Measurements from ENCODE around the gene THEM4.
A peak's percentile ranks its signal among the peaks of the same experiment; 100 is the strongest.
"Not testable (repeated sequence)": the region's sequence is repeated elsewhere in the genome, so short reads cannot be mapped to it uniquely, and the experiment has no call there.

THEM4 gene

GRCh38 chr1:151893176-151893924 is 16.0 kb downstream of the THEM4 start:
- DNase-seq (ENCODE audit: low spot score): no peak

GRCh38 chr1:151892190-151892589 is 17.1 kb downstream of the THEM4 start:
- DNase-seq (ENCODE audit: low spot score): no peak

GRCh38 chr1:151891512-151891911 is 17.8 kb downstream of the THEM4 start:
- DNase-seq (ENCODE audit: low spot score): no peak

DNA sequence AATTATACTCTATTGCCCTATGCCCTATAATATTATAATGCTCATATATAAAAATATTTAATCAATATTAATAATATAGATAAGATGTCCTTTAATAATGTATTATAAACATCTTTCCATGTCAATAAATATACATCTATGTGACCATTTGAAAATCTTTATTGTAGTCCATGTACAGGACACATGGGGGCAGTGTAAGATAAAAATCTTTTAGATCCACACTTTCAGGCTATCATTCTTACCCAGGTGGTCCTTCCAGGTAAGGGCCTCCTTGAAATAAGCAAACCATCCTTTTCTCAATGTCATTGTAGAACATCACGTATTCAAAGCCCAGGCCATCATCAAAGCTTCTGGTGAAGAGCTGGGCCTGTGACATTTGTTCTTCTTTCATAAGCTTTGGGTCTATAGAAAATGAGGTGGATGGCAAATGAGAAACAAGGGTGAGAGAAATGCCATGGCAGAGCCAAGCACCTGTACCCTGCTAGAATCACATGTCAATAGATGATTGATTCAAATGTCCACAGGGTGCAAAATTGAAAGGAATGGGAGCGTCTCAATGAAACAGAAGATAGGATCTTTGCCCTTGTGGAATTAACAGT is 20.2 kb downstream of the THEM4 start:
- no peak for DNase-seq (ENCODE audit: low spot score)

GRCh38 chr1:151887028-151887427 is 22.3 kb downstream of the THEM4 start:
- no peak for DNase-seq (ENCODE audit: low spot score)

- no peak for DNase-seq (ENCODE audit: low spot score)
Observed at GRCh38 chr1:151885479-151885878, 23.8 kb downstream of the THEM4 start.

- not testable (repeated sequence) for DNase-seq (ENCODE audit: low spot score)
Observed at GRCh38 chr1:151884879-151885278, 24.4 kb downstream of the THEM4 start.

DNA sequence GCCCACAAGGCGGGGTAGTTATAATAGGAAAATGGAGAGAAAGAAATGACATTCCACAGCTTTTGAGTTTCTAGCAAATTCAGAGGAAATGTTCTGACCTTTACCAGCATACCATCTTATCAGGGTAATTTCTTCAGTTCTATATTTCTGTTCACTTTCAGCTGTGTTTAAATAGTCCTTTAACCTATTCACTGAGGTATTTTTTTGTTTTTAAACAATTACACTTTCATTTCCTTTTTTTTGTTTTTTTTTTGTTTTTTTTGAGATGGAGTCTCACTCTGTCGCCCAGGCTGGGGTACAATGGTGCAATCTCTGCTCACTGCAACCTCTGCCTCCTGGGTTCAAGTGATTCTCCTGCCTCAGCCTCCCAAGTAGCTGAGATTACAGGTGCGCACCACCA is 24.9 kb downstream of the THEM4 start:
- DNase-seq (ENCODE audit: low spot score): not testable (repeated sequence)

DNA sequence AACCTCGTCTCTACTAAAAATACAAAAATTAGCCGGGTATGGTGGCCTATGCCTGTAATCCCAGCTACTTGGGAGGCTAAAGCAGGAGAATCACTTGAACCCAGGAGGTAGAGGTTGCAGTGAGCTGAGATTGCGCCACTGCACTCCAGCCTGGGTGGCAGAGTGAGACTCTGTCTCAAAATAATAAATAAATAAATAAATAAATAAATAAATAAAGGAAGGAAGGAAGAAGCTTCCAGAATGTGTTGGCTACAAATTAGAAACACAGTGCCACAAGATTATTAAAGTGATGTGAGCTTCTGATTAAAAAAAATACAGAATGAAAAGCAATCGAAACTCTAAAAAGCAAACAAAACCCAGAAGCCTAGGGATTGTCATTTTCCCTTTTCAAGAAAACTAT is 25.4 kb downstream of the THEM4 start:
- not testable (repeated sequence) for DNase-seq (ENCODE audit: low spot score)

DNA sequence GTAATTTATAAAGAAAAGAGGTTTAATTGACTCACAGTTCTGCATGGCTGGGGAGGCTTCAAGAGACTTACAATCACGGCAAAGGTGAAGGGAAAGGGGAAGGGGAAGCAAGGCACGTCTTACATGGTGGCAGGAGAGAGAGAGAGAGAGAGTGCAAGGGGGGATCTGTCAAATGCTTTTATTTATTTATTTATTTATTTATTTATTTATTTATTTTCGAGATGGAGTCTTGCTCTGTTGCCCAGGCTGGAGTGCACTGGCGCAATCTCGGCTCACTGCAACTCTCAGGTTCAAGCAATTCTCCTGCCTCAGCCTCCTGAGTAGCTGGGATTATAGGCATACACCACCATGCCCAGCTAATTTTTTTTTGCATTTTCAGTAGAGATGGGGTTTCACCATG is 26.4 kb downstream of the THEM4 start:
- DNase-seq (ENCODE audit: low spot score): not testable (repeated sequence)

- DNase-seq (ENCODE audit: low spot score): no peak
Observed at GRCh38 chr1:151882466-151882865, 26.8 kb downstream of the THEM4 start.

- peak; percentile 75 for DNase-seq (ENCODE audit: low spot score)
Observed at GRCh38 chr1:151881479-151881878, 27.8 kb downstream of the THEM4 start.

DNA sequence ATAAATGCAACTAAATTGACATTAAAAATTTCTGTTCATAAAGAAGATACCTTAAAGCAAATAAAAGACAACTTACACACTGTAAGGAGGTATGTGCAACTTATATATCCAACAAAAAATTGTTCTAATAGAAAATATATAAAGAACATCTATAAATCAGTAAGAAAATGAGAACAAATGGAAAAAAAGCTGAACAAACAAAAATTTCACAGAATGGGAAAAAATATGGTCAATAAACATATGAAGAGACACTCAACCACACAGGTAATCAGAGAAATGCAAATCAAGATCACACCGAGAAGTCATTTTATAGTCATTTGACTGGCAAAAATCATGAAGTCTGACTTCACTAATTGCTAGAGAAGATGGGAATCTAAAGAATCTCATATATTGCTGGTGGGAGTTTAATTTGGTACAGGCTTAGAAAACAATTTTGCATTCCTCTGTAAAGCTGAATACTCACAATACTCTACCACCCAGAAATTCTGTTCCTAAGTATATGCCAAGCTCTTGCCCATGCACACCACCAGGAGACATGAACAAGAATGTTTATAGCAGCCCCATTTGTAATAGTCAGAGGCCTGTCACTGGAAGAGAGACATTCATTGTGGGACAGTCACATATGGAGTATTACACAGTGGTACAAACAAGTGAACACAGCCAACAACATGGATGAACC is 33.8 kb downstream of the THEM4 start:
- no peak for DNase-seq (ENCODE audit: low spot score)

- DNase-seq (ENCODE audit: low spot score): not testable (repeated sequence)
Observed at GRCh38 chr1:151872776-151873175, 36.5 kb downstream of the THEM4 start.

DNA sequence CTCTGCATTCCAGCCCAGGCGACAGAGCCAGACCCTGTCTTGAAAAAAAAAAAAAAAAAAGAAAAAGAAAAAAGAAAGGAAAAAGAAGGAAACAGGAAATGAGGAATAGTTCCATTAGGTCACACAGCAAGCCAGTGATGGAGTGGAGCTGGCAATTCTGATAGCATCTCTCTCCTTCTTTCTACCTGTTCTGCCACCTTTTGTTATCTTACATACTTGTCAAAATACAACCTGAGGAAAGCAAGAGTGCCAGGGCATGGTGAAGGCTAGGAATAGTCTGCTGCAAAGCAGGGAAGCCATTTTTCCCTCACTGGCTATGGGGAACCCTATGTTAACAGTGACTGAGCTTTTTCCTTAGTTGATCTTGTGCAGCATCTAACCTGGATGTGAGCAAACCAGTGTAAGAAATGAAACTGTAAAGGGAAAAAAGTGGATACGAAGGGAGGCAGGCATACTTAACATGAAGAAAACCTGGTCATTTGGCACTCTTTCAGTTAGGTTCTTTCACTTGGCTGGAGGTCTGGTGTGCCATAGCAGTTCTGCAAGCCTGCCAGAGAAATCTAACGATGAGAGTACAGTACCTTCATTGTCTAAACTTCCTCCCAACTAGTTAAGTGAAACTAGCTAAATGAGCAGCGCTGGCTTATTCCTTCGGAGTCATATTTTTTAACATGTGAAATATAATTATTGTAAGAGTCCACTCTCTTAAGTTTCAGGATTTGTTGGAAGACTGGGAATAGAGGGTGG is 37.9 kb downstream of the THEM4 start:
- no peak for DNase-seq (ENCODE audit: low spot score)

GRCh38 chr1:151868486-151868885 is 40.8 kb downstream of the THEM4 start:
- peak; percentile 54 for DNase-seq (ENCODE audit: low spot score)

DNA sequence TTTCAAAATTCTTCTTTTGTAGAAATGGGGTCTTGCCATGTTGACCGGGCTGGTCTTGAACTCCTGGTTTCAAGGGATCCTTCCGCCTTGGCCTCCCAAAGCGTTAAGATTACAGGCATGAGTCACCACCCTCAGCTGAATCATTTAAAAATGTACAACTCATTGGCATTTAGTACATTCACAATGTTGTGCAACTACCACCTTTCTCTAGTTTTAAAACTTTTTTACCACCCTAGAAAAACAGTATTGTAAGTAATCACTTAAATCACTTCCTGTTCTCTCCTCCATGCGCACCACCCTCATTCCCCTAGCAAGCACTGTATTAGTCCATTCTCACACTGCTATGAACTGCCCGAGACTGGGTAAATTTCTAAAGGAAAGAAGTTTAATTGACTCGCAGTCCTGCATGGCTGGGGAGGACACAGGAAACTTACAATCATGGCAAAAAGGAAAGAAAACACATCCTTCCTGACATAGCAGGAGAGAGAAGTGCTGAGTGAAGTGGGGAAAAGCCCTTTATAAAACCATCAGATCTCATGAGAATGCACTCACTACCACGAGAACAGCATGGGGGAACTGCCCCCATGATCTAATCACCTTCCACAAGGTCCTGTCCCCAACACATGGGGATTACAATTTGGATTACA is 41.4 kb downstream of the THEM4 start:
- DNase-seq (ENCODE audit: low spot score): peak; percentile 32

- no peak for DNase-seq (ENCODE audit: low spot score)
Observed at GRCh38 chr1:151867321-151867720, 42.0 kb downstream of the THEM4 start.

DNA sequence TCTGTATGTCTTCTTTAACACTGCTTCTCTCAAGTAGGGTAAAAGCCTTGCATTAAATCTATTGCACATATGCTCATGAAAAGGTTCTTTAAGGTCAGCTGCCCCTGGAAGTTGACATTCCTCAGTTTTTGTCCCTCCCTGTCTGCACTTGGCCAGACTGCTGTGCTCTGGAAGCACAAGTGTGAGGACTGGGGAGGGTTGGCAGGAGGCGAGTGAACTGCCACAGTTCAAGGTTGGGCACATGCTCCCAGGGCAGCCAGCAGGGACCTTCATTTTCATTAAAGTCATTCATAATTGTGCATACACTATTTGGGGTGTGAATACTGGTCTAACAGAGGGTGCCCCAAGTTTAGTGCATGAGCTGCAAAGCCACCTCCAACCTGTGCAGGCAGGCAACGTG is 44.9 kb downstream of the THEM4 start:
- DNase-seq (ENCODE audit: low spot score): no peak

GRCh38 chr1:151862604-151863003 is 46.7 kb downstream of the THEM4 start:
- no peak for DNase-seq (ENCODE audit: low spot score)

DNA sequence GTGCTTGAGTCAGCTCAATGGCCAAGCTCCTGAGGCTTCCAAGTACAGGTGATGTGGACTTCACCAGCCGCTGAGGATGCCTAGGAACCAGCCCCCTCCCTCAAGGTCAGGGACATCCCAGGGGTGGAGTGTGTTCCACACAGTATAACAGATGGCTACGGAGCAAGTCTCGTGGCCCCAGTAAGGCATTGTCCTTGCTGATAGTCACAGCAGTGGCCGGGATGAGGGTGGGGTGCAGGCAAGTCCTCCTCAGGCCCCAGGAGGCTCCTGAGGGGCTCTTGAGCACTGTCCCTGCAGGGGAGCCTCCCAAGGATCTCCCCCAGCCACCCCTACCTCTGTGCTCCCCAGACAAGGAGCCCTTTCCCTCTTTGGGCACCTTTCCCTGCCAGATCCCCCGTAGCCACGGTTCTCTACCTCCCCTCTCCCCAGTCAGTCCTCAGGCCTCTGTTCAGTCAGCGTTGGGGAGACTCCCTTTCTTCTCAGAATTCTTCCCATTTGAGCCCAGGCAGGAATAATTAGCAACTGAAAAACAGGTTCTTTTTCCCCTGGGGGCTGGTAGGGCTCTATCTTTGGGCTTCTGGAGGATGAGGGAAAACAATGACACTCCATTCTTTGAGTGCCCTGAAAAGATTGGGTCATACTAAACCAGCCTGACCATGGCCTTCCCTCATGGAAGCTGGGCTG is 48.7 kb downstream of the THEM4 start:
- no peak for DNase-seq (ENCODE audit: low spot score)

All from globus pallidus (tissue), 1 donor.